Upper lobe of left lung (tissue), 4 donors: Measurements from ENCODE around the gene LAPTM4A.

ENCODE experiments used
- CTCF ChIP-seq, 6 experiments: fragments of 450-650 bp in 4 of 6; fragments of 200-600 bp in 2 of 6; sonication (generic) in 2 of 6; IDR thresholded peaks; one replicate each; pipeline ENCODE4 v1.5.1; 2016 to 2019; ENCODE audit warnings: antibody characterized with exemption in 6 of 6
- POLR2A ChIP-seq, 4 donors: fragments of 450-650 bp; IDR thresholded peaks; one replicate each; pipeline ENCODE4 v1.5.1; 2016 to 2017; ENCODE audit warnings: antibody characterized with exemption in 4 of 4, mild to moderate bottlenecking in 2 of 4

GRCh38 chr2:20094142-20094755, 42.8 kb upstream of the LAPTM4A start:
- no peak for TF ChIP-seq CTCF (IDR thresholded peaks at IDR 0.05)
- no peak for TF ChIP-seq POLR2A (IDR thresholded peaks at IDR 0.05)
